B cell (primary cell): ENCODE data around the gene CCL28. TPM values are rescaled to one million over a fixed set of nuclear protein-coding genes. Genes with fewer than 3 reads are reported as not detected.

Experiments
- ATAC-seq: fragments of 200-7000 bp; cut with Tn5 transposase; one replicate; pipeline ENCODE4 v1.10.0; 2021; ENCODE audit warnings: low read depth, mild to moderate bottlenecking, moderate number of reproducible peaks, moderate library complexity
- CTCF ChIA-PET: fragments of 350-600 bp; sonication (Branson Sonifier 250); formaldehyde crosslinking; loops from one replicate; lab custom pipeline; 2021; ENCODE audit warnings: antibody characterized with exemption, inconsistent platforms; lab: Charles Lee
- POLR2A ChIA-PET: fragments of 350-600 bp; sonication (Branson Sonifier 250); formaldehyde crosslinking; loops from one replicate; lab custom pipeline; 2021; ENCODE audit warnings: antibody characterized with exemption; lab: Charles Lee
- DNase-seq: peaks from one replicate; pipeline ENCODE4 v3.0.0; 2013
- H2AFZ ChIP-seq: 2 replicates; pipeline ENCODE4 v1.6.1; 2012; ENCODE audit warnings: mild to moderate bottlenecking, low read depth, low read length; ENCODE audit not compliant: insufficient read depth, poor library complexity, severe bottlenecking
- H3K27ac ChIP-seq, 2 donors: 1 replicate in 1 of 2; 2 replicates in 1 of 2; pipeline ENCODE4 v1.5.1; 2012 to 2013; ENCODE audit warnings: low read length in 2 of 2, mild to moderate bottlenecking in 2 of 2, moderate library complexity in 1 of 2
- H3K27me3 ChIP-seq, 4 experiments: fragments of 200-600 bp in 1 of 4; sonication (generic) in 1 of 4; replicated peaks in 1 of 4; 1 replicate in 2 of 4; 2 replicates in 2 of 4; pipeline versions ENCODE4 v1.6.1 to v1.7.0; 2013 to 2016; ENCODE audit warnings: low read length in 3 of 4, mild to moderate bottlenecking in 2 of 4, mixed read lengths in 1 of 4, moderate library complexity in 1 of 4; ENCODE audit not compliant: insufficient read depth in 4 of 4, control insufficient read depth in 3 of 4; ENCODE audit errors: control extremely low read depth in 1 of 4
- H3K36me3 ChIP-seq, 2 experiments: replicated peaks in 1 of 2; 1 replicate in 1 of 2; 2 replicates in 1 of 2; pipeline versions ENCODE4 v1.6.1 to v1.7.1; 2013; ENCODE audit warnings: low read length in 1 of 2; ENCODE audit not compliant: insufficient read depth in 2 of 2, control insufficient read depth in 1 of 2; ENCODE audit errors: control extremely low read depth in 1 of 2, extremely low read depth in 1 of 2
- H3K4me1 ChIP-seq, 2 donors: fragments of 200-600 bp in 1 of 2; sonication (generic) in 1 of 2; 1 replicate in 1 of 2; 2 replicates in 1 of 2; pipeline versions ENCODE4 v1.5.1 to v1.6.1; 2013 to 2017; ENCODE audit warnings: low read length in 2 of 2; ENCODE audit not compliant: control insufficient read depth in 2 of 2, insufficient read depth in 2 of 2
- H3K4me2 ChIP-seq: replicated peaks from 2 replicates; pipeline ENCODE3; 2012; ENCODE audit warnings: mild to moderate bottlenecking, low read depth, low read length; ENCODE audit not compliant: poor library complexity, severe bottlenecking
- H3K4me3 ChIP-seq, 5 experiments: fragments of 200-600 bp in 1 of 5; sonication (generic) in 1 of 5; 1 replicate in 3 of 5; 2 replicates in 2 of 5; pipeline versions ENCODE4 v1.5.1 to v1.7.0; 2011 to 2016; ENCODE audit warnings: low read length in 4 of 5, mild to moderate bottlenecking in 4 of 5, low read depth in 2 of 5, control low read depth in 1 of 5, moderate library complexity in 1 of 5; ENCODE audit not compliant: insufficient read depth in 1 of 5; ENCODE audit errors: control extremely low read depth in 1 of 5, extremely low read depth in 1 of 5
- H3K79me2 ChIP-seq: fragments of 200-600 bp; sonication (generic); one replicate; pipeline ENCODE4 v1.6.0; 2016; ENCODE audit warnings: low read length; ENCODE audit not compliant: control insufficient read depth, insufficient read depth
- H3K9ac ChIP-seq: fragments of 200-600 bp; sonication (generic); 2 replicates; pipeline ENCODE4 v1.6.1; 2017; ENCODE audit warnings: mild to moderate bottlenecking, low read length, moderate library complexity
- H3K9me3 ChIP-seq, 3 donors: one replicate each; pipeline versions ENCODE4 v1.6.1 to v1.7.1; 2013; ENCODE audit warnings: low read length in 2 of 3; ENCODE audit not compliant: control insufficient read depth in 2 of 3, insufficient read depth in 1 of 3; ENCODE audit errors: control extremely low read depth in 1 of 3
- H4K20me1 ChIP-seq: 2 replicates; pipeline ENCODE4 v1.6.0; 2012; ENCODE audit warnings: mild to moderate bottlenecking, low read length; ENCODE audit not compliant: insufficient read depth, control insufficient read depth, poor library complexity, severe bottlenecking
- H3K27ac Mint-ChIP-seq: one replicate; pipeline ENCODE4 v1.8.0; 2021; ENCODE audit warnings: mixed read lengths
- H3K27me3 Mint-ChIP-seq: one replicate; pipeline ENCODE4 v1.8.0; 2021; ENCODE audit warnings: mixed read lengths
- H3K4me1 Mint-ChIP-seq: one replicate; pipeline ENCODE4 v1.8.0; 2021; ENCODE audit warnings: mixed read lengths
- H3K4me3 Mint-ChIP-seq: one replicate; pipeline ENCODE4 v1.8.0; 2021; ENCODE audit warnings: mixed read lengths
- H3K9me3 Mint-ChIP-seq: one replicate; pipeline ENCODE4 v1.8.0; 2022; ENCODE audit warnings: mixed read lengths; ENCODE audit not compliant: insufficient read depth
- CTCF ChIP-seq: fragments of 200-600 bp; IDR thresholded peaks from one replicate; pipeline ENCODE4 v1.8.0; 2022; ENCODE audit warnings: antibody characterized with exemption, mild to moderate bottlenecking
- EZH2 ChIP-seq: IDR thresholded peaks from 2 replicates; pipeline ENCODE4 v1.6.1; 2012; ENCODE audit warnings: borderline replicate concordance, low read depth, mild to moderate bottlenecking, moderate library complexity, low read length; ENCODE audit not compliant: insufficient read depth, poor library complexity, severe bottlenecking
- WGBS: methylation state at CpG from one replicate; pipeline ENCODE4 v1.1.5; 2013; ENCODE audit warnings: missing lambda C conversion rate; ENCODE audit not compliant: insufficient coverage; 5-methylcytosine and 5-hydroxymethylcytosine counted together
- intact Hi-C: fragments of 100-400 bp; cut with micrococcal nuclease; formaldehyde crosslinking; loops from one replicate; pipeline ENCODE4 v1.10.0; 2022
- polyA plus RNA-seq: library from polyadenylated mRNA; depleted of rRNA; stranded (reverse); fragments of >200 nt; gene quantifications from 2 replicates; pipeline ENCODE4 v1.2.3, GENCODE V29; 2012
- total RNA-seq, 2 donors: library from RNA; stranded (reverse); fragments of 120-200 nt in 1 of 2; gene quantifications; 1 replicate in 1 of 2; 2 replicates in 1 of 2; pipeline versions ENCODE4 v1.2.3 to v1.2.4, GENCODE V29; 2013 to 2022

The CCL28 gene
- total and polyA plus RNA-seq, 2 donors (not counting 1 experiment from before 2014, with no cell fraction given) = 18.6 to 18.7 TPM

GRCh38 chr5:43416803-43417394 is 4.7 kb upstream of the CCL28 start:
- Histone ChIP-seq H3K4me2 (no peak overlapping the region), H3K27me3 (no peaks in the 10 kb centered on the region), H3K27ac (no peak overlapping the region), H3K9ac (no peak overlapping the region), H3K4me1 (no peaks in the 10 kb centered on the region), H4K20me1 (no peaks in the 10 kb centered on the region), H3K36me3 (no peaks in the 10 kb centered on the region), H2AFZ (no peak overlapping the region), H3K9me3 (no peaks in the 10 kb centered on the region), H3K4me3 (no peak overlapping the region), H3K79me2 (no peaks in the 10 kb centered on the region)
- ATAC-seq (no peak), DNase-seq (no peak)
- CTCF ChIA-PET = no interaction called here
- Mint-ChIP-seq H3K27me3 (peaks cover 3% of the 10 kb centered on the region), H3K27ac (no peak overlapping the region), H3K4me1 (no peaks in the 10 kb centered on the region), H3K4me3 (no peak overlapping the region), H3K9me3 (no peaks in the 10 kb centered on the region)
- POLR2A ChIA-PET = no interaction called here
- 100% methylated on average over 1 of the region's 3 CpGs for WGBS
- TF ChIP-seq CTCF (no peak), EZH2 (no peak)
- intact Hi-C loops = no loop called here

DNA sequence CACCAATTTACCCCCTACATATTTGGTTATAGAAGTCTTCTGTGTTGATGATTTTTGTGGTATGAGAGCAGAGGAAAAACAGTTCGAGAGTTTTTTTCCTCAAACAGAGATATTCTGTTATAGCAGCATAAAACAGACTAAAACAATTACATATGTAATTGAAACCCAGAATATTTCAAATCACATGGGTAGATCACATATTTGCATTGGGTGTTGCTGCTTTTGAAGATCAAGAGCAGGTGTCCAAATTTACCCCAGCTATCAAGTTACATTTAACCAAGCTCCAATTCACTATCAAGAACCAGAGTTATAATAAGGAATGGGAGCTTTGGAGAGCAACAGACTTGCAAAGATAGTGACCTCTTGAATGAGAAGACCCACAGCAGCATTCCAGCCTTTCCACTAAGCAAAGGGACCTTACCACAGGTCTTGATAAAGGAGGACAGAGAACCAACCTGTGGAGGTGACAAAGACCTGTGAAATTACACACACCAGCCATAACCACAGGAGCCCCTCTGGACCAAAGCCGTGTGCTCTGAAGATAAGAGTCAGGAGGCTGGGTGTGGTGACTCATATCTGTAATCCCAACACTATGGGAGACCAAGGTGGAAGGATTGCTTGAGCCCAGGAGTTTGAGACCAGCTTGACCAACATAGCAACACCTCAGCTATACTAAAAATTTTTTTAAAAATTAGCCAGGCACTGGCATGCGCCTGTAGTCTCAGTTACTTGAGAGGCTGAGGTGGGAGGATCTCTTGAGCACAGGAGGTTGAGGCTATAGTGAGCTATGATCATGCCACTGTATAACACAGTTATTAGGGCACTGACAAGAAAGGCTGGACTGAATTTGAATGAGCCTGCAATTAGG is 4.0 kb upstream of the CCL28 start:
- CTCF ChIA-PET = no interaction called here

More for the DNA sequence above, 4.0 kb upstream of the CCL28 start:
- Histone ChIP-seq H3K36me3 (no peaks in the 10 kb centered on the region), H3K27ac (no peak overlapping the region), H3K4me1 (no peaks in the 10 kb centered on the region), H4K20me1 (no peaks in the 10 kb centered on the region), H3K79me2 (no peaks in the 10 kb centered on the region), H2AFZ (no peak overlapping the region), H3K9ac (no peak overlapping the region), H3K4me2 (no peak overlapping the region), H3K27me3 (no peaks in the 10 kb centered on the region), H3K4me3 (no peak overlapping the region), H3K9me3 (no peaks in the 10 kb centered on the region)
- TF ChIP-seq CTCF (no peak), EZH2 (no peak)
- H3K27ac Mint-ChIP-seq = no peak overlapping the region
- ATAC-seq = no peak
- no peak for DNase-seq
- H3K27me3 Mint-ChIP-seq = no peaks in the 10 kb centered on the region
- intact Hi-C loops = no loop called here
- H3K9me3 Mint-ChIP-seq = no peaks in the 10 kb centered on the region
- H3K4me1 Mint-ChIP-seq = no peaks in the 10 kb centered on the region
- POLR2A ChIA-PET = interaction anchor here (0.6 kb wide), 1 partner anchor 295 kb away, joined by 3 read pairs; no protein-coding TSS in a partner anchor
- no CpG with 5 or more reads among the region's 3 CpGs for WGBS
- H3K4me3 Mint-ChIP-seq = no peak overlapping the region
